GM21825 (cell line): Measurements from ENCODE around the gene TSPAN9.

Experiments
- ATAC-seq: cut with Tn5 transposase; IDR thresholded peaks from one replicate; pipeline ENCODE4 v1.9.1; 2021; ENCODE audit warnings: mild to moderate bottlenecking, moderate library complexity; ENCODE audit not compliant: unreplicated experiment

TSPAN9 gene

DNA sequence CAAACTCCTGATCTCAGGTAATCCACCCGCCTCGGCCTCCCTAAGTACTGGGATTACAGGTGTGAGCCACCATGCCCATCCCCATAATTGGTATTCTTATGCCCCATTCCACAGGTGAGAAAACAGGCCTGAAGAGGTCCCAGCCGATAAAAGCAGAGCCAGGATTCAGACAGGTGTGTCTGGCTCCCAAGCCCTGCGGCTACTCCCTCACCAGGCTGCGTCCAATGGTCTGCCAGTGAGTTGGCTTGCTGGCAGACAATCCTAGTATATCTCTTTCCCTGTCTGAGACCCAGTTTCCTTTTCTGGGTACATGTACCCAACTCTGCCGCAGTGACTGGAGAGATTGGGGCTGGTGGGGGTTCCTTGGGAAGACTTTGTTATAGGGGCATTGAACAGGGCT is 1.9 kb upstream of the TSPAN9 start:
- ATAC-seq: no peak

DNA sequence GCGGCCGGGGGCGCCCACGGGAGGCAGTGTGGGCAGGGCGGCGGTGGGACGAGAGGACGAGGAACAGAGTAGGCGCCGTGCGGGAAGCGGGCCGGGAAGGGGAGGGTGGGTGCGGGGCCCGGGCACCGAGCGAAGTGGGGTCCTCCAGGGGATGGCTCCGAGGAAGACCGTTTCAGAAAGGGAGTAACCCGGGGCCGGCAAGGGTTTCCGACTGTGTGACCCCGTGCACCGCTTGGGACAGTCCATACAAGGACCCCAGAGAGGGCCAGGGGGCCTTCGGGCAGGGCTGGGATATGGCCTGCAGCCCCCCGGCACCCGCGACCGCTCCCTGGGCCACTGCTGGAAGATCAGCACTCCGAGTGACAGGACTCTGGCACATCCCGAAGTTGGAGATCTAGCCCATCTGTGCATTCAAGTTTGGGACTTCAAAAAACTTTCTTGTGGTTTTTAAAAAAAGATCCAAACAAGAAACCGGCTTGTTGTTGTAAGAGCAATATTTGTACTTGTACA is 448 bp downstream of the TSPAN9 start:
- ATAC-seq: no peak

- no peak for ATAC-seq
Measured at GRCh38 chr12:3078086-3078820, 1.1 kb downstream of the TSPAN9 start.

GRCh38 chr12:3081091-3081490 is 3.9 kb downstream of the TSPAN9 start:
- no peak for ATAC-seq

GRCh38 chr12:3081886-3082285 is 4.7 kb downstream of the TSPAN9 start:
- no peak for ATAC-seq

- ATAC-seq: no peak
Measured at GRCh38 chr12:3083241-3083920, 6.2 kb downstream of the TSPAN9 start.

DNA sequence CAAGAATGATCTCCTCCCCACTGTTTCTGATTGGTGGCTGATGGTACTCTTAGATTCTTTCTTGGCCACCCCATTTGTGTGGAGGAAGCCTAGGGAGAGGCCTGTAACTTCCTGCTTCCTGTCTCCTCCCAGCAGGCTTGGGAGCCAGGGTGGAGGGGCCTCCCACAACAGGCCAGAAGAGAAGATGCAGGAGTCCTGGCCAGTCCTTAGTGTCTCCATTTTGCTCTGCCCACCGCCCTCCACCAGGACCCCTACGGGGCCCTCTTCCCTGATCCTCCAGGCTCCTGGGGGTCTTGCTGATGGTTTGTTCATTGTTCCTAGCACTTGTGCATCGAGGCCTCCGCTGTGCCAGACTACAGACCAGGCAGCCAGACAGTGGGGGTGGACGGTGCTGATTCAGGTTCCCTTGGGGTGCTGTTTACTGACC is 6.8 kb downstream of the TSPAN9 start:
- no peak for ATAC-seq

- ATAC-seq: no peak
Measured at GRCh38 chr12:3084742-3085141, 7.6 kb downstream of the TSPAN9 start.

DNA sequence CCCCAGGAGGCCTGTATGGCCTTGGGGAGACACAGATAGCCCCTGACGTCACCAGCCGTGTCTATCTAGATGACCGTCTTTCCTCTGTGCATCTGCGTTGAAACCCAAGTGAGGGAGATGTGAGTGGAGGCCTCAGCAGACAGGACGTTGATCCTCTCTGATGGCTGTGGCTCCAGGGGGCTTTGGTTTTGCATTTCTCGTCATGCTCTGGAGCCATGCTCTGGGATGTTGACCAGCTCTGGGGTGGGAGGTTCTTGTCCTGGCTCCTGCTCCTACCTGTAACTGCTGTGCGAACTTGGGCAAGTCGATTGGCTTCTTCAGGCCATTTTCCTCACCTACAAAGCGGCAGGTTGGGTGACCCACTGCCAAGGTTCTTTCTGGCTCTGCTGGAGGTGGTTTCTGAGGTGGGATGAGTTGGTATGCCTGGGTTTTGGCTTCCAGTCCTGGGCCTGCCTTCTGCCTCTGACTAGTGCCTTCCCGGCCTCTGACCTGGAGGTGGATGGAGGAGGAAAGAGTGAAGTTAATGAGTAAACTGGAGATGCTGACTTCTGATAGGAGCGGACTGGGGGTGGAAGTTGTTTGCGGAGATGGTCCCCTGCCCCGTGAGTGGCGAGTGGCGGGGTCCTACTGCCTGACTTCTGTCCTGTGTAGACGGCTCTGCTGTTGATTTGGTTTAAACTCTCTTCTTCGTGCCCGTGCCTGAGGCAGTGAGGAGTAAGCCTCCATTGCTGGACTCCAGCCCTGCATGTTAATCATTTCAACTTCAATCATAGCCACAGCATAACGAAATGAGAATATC is 8.4 kb downstream of the TSPAN9 start:
- ATAC-seq: no peak

GRCh38 chr12:3086211-3086610 is 9.0 kb downstream of the TSPAN9 start:
- no peak for ATAC-seq

- ATAC-seq: no peak
Measured at GRCh38 chr12:3086729-3087323, 9.6 kb downstream of the TSPAN9 start.

DNA sequence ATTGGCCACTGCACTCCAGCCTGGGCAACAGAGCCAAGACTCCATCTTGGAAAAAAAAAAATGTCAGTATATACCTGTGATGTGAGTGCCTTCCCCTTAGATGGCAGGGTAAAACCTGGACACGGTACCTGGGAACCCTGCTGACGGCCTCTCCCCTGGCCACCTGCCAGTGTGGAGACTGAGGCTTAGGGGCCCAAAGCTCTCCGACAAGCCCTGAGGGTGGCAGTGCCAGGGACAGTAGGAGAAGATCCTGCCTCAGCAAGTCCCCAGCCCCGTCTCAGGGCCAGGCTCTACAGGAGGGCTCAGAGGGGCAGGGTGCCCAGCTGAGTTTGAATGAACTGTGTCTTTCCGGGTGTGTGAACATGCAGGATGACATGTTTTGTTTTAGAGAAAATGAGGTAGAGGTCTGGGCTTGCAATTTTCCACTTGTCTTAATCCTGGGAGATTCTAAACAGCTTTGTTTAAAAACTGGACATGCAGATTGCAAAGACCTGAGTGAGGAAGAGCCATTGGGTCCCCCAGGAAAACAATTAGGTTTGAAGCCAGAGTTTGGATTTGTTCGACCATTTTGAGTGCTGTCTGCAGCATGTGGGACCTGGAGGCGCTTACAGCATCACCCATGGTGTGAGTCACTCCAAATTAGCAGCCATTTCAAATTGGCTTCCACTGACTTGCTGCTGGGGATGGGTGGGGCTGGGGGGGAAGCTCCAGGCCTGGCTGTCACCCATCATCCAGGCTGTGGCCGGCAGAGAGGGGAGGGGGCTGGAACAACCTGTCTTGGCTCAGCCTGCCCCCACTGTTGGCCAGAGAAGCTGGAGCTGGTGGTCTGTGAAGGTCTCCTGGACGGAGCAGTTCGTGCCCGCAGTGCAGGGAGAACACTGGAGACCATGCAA is 10.8 kb downstream of the TSPAN9 start:
- no peak for ATAC-seq

DNA sequence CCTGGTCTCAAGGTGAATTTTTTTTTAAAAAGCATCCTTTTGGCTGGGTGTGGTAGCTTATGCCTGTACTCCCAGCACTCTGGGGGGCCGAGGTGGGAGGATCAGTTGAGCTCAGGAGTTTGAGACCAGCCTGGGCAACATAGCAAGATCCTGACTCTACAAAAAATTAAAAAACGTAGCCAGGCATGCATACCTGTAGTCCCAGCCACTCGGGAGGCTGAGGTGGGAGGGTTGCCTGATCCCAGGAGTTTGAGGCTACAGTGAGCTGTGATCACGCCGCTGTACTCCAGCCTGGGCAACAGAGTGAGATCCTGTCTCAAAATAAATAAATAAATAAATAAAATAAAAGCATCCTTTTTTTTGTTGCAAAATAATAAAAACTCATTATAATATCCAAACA is 12.4 kb downstream of the TSPAN9 start:
- ATAC-seq: no peak

DNA sequence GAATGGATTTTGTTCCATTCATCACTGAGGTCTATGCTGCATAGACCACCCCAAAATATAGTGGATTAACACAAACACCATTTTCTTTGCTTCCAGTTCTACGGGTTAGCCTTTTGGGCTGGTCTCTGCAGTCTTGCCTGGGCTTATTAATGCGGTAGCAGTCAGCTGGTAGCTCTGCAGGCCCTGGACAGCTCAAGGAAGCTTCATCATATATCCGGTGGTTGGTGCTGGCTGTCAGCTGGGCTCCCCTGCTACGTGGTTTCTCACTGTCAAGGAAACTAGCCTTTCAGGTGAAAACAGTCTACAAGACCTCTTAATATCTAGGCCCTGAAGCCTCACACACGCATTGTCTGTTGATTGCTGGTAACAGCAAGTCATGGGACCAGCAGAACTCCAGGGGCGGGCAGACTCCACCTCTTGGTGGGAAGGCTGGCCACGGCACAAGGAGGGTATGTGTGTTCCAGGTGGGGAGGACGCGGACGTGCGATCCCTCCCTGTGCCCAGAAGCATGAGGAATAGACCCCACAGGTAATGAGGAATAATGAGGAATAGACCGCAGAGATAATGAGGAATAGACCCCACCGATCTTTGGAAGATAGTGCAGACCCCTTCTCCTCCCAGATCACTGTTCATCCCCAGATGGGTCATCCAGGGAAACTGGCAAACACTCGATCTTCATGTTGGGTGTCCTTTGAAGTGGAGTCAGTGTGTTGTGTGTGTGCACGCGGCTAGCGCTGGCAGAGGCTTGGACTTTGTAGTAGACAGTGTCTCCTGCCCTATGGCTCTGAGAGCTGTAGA is 13.3 kb downstream of the TSPAN9 start:
- no peak for ATAC-seq

- ATAC-seq: no peak
Measured at GRCh38 chr12:3091038-3091319, 13.8 kb downstream of the TSPAN9 start.

- ATAC-seq: no peak
Measured at GRCh38 chr12:3091382-3092241, 14.4 kb downstream of the TSPAN9 start.

- ATAC-seq: no peak
Measured at GRCh38 chr12:3092764-3093163, 15.6 kb downstream of the TSPAN9 start.

DNA sequence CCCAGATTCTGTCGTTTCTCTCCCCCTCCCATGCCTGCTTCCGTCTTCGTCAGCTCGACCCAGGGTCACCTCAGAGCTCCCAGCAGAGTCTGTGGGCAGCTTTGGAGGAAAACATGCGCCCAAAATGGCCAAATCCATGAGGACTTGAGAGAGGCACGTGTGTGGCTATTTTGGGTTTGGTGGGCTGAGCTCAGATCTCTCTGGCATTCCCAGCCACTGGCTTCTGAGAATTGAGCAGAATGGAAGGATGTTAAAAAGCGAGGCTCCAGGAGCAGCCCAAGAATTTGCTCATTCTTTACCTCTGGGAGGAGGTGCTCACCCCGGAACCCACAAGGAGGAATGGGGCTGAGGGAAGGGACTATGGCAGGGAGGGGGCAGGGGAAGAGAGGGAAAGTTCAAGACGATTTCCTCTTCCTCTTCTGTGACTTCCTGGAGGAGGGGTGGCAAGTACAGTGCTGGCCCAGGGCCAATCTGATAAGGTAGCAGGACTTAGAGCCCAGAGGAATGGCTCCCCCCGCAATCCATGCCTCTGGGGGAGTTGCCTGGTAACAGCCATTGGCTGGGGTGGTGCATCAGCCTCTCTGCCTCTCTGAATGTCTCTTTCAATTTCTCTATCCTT is 20.1 kb downstream of the TSPAN9 start:
- no peak for ATAC-seq
